Trophoblast cell (in vitro differentiated cells and primary cell): Measurements from ENCODE around the gene GRIN2A.

Source experiments
- DNase-seq, 2 donors: peaks; one replicate each; pipeline ENCODE4 v3.0.0-alpha.2; 2016
- H2AFZ ChIP-seq: 2 replicates; pipeline ENCODE4 v1.6.1; 2013; ENCODE audit warnings: low read length, moderate library complexity, mild to moderate bottlenecking; ENCODE audit not compliant: insufficient read depth, poor library complexity
- H2AK5ac ChIP-seq: 2 replicates; pipeline ENCODE4 v1.6.1; 2013; ENCODE audit warnings: mild to moderate bottlenecking, low read length
- H2BK120ac ChIP-seq: 2 replicates; pipeline ENCODE4 v1.6.1; 2013; ENCODE audit warnings: low read length, mild to moderate bottlenecking, moderate library complexity; ENCODE audit not compliant: insufficient read depth, poor library complexity
- H2BK12ac ChIP-seq: 2 replicates; pipeline ENCODE4 v1.6.1; 2013; ENCODE audit warnings: mild to moderate bottlenecking, low read length, moderate library complexity
- H2BK5ac ChIP-seq: 2 replicates; pipeline ENCODE4 v1.6.1; 2013; ENCODE audit warnings: low read length, low read depth, moderate library complexity, mild to moderate bottlenecking; ENCODE audit not compliant: poor library complexity
- H3K14ac ChIP-seq: 2 replicates; pipeline ENCODE4 v1.6.1; 2013; ENCODE audit warnings: mild to moderate bottlenecking, low read length
- H3K18ac ChIP-seq: 2 replicates; pipeline ENCODE4 v1.6.1; 2013; ENCODE audit warnings: mild to moderate bottlenecking, low read length
- H3K23ac ChIP-seq: 2 replicates; pipeline ENCODE4 v1.6.1; 2013; ENCODE audit warnings: low read length
- H3K27ac ChIP-seq: 2 replicates; pipeline ENCODE4 v1.5.1; 2013; ENCODE audit warnings: low read depth, mild to moderate bottlenecking, inconsistent platforms, low read length, moderate library complexity
- H3K27me3 ChIP-seq: 2 replicates; pipeline ENCODE4 v1.6.1; 2013; ENCODE audit warnings: inconsistent platforms, mild to moderate bottlenecking, low read length, moderate library complexity; ENCODE audit not compliant: insufficient read depth
- H3K36me3 ChIP-seq, 2 experiments: 1 replicate in 1 of 2; 2 replicates in 1 of 2; pipeline ENCODE4 v1.6.1; 2013; ENCODE audit warnings: low read length in 2 of 2, mild to moderate bottlenecking in 2 of 2, moderate library complexity in 1 of 2; ENCODE audit not compliant: insufficient read depth in 2 of 2, control insufficient read depth in 1 of 2
- H3K4ac ChIP-seq: 2 replicates; pipeline ENCODE4 v1.6.1; 2013; ENCODE audit warnings: low read depth, mild to moderate bottlenecking, low read length, moderate library complexity
- H3K4me1 ChIP-seq, 2 experiments: 1 replicate in 1 of 2; 2 replicates in 1 of 2; pipeline ENCODE4 v1.6.1; 2013; ENCODE audit warnings: low read length in 2 of 2, mild to moderate bottlenecking in 2 of 2, moderate library complexity in 1 of 2; ENCODE audit not compliant: insufficient read depth in 2 of 2, control insufficient read depth in 1 of 2
- H3K4me2 ChIP-seq: 2 replicates; pipeline ENCODE4 v1.6.1; 2013; ENCODE audit warnings: inconsistent platforms, mild to moderate bottlenecking, low read length, moderate library complexity
- H3K4me3 ChIP-seq: 2 replicates; pipeline ENCODE4 v1.5.1; 2013; ENCODE audit warnings: mild to moderate bottlenecking, low read depth, low read length, inconsistent platforms
- H3K79me1 ChIP-seq: one replicate; pipeline ENCODE4 v1.6.1; 2013; ENCODE audit warnings: low read length
- H3K79me2 ChIP-seq: 2 replicates; pipeline ENCODE4 v1.6.1; 2013; ENCODE audit warnings: low read length, mild to moderate bottlenecking; ENCODE audit not compliant: control insufficient read depth, insufficient read depth, poor library complexity
- H3K9ac ChIP-seq: 2 replicates; pipeline ENCODE4 v1.6.1; 2013; ENCODE audit warnings: mild to moderate bottlenecking, low read length
- H3K9me3 ChIP-seq: 2 replicates; pipeline ENCODE4 v1.6.1; 2013; ENCODE audit warnings: low read depth, mild to moderate bottlenecking, control low read depth, inconsistent platforms, low read length; ENCODE audit not compliant: insufficient read depth
- H4K12ac ChIP-seq: 2 replicates; pipeline ENCODE4 v1.6.1; 2013; ENCODE audit warnings: low read depth, mild to moderate bottlenecking, low read length, moderate library complexity
- H4K8ac ChIP-seq: 2 replicates; pipeline ENCODE4 v1.6.1; 2013; ENCODE audit warnings: low read depth, mild to moderate bottlenecking, low read length, moderate library complexity
- H4K91ac ChIP-seq: one replicate; pipeline ENCODE4 v1.6.1; 2013; ENCODE audit warnings: low read depth, mild to moderate bottlenecking, low read length, moderate library complexity
- WGBS: extraction: QIAGEN DNeasy Blood & Tissue Kit; methylation state at CpG from one replicate; pipeline ENCODE4 v1.1.7; 2013; ENCODE audit warnings: missing lambda C conversion rate; ENCODE audit not compliant: insufficient read length, insufficient coverage; ENCODE audit errors: extremely low coverage; 5-methylcytosine and 5-hydroxymethylcytosine counted together

The GRIN2A gene

DNA sequence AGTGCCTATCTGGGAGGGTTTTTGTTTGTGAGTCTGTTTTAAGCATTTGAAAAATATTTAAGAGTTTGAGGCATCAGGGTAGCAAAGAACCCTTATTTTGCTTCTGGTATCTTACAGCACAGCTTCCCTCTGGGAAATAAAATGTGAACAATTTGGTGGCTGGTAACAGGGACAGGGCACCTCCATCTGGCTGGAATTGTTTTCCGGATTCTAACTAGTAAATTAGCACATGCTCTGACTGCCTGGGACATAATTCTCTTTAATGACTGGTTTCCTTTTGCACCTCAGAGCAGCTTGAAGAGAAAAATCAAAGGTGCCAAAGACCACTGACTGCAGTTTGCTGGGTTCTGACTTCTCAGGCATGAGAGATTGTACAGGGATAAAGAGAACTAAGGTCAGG is 469.1 kb downstream of the GRIN2A start:
- Histone ChIP-seq H3K9me3 (no peaks in the 10 kb centered on the region), H4K91ac (no peak overlapping the region), H3K18ac (no peak overlapping the region), H3K4me1 (no peaks in the 10 kb centered on the region), H3K23ac (no peak overlapping the region), H3K27me3 (no peaks in the 10 kb centered on the region), H2AK5ac (no peak overlapping the region), H3K4ac (no peak overlapping the region), H3K27ac (no peak overlapping the region), H4K8ac (no peak overlapping the region), H3K14ac (no peak overlapping the region), H3K4me2 (no peak overlapping the region), H2BK5ac (no peak overlapping the region), H3K4me3 (no peak overlapping the region), H2BK12ac (no peak overlapping the region), H2AFZ (no peak overlapping the region), H4K12ac (no peak overlapping the region), H3K79me1 (no peaks in the 10 kb centered on the region), H3K36me3 (no peaks in the 10 kb centered on the region), H2BK120ac (no peak overlapping the region), H3K9ac (no peak overlapping the region), H3K79me2 (no peaks in the 10 kb centered on the region)
- DNase-seq = peak; percentile 69 to 91
- WGBS = no CpG with 5 or more reads among the region's 1 CpG

DNA sequence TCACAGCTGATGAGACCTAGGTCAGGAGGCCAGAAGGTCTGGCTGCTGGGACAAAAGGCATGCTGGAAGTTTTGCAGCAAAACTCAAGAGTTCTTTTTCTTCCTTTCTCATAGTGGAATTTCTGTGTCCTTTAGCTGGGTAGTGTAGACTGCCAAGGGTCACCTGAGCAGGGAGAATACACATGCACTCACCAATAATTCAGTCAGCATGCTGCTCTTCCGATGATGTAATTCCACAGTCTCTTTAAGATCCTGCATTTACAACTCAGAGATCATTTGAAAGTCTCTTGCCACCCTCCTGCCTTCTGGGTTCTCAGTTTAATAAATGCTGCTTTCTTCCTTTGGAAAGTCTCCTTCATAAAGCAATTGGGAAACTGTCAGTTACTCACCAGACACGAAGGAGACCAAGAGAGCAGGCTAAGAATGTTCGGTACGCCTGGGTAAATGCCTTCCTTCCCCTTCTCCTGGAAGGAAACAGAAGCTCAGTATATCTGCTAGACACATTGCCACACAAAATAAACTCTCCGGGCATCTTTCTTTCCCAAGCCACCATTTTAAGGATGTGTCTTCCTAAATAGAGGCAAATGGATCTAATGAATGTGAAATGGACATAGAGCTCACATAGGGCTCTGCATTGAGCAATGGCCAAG is 473.1 kb downstream of the GRIN2A start:
- Histone ChIP-seq H3K9me3 (no peaks in the 10 kb centered on the region), H4K91ac (no peak overlapping the region), H3K14ac (no peak overlapping the region), H3K4me3 (no peak overlapping the region), H2BK12ac (no peak overlapping the region), H2BK120ac (no peak overlapping the region), H4K8ac (no peak overlapping the region), H3K27me3 (no peaks in the 10 kb centered on the region), H3K4ac (no peak overlapping the region), H3K4me1 (peaks cover 0 to 4% of the 10 kb centered on the region in 2 experiments), H3K18ac (no peak overlapping the region), H3K79me2 (no peaks in the 10 kb centered on the region), H3K79me1 (no peaks in the 10 kb centered on the region), H3K23ac (no peak overlapping the region), H2AK5ac (no peak overlapping the region), H2AFZ (no peak overlapping the region), H4K12ac (no peak overlapping the region), H3K36me3 (no peaks in the 10 kb centered on the region), H3K9ac (no peak overlapping the region), H2BK5ac (no peak overlapping the region), H3K27ac (no peak overlapping the region), H3K4me2 (no peak overlapping the region)
- WGBS = no CpG with 5 or more reads among the region's 5 CpGs
- peak; percentile 67 to 80 for DNase-seq

DNA sequence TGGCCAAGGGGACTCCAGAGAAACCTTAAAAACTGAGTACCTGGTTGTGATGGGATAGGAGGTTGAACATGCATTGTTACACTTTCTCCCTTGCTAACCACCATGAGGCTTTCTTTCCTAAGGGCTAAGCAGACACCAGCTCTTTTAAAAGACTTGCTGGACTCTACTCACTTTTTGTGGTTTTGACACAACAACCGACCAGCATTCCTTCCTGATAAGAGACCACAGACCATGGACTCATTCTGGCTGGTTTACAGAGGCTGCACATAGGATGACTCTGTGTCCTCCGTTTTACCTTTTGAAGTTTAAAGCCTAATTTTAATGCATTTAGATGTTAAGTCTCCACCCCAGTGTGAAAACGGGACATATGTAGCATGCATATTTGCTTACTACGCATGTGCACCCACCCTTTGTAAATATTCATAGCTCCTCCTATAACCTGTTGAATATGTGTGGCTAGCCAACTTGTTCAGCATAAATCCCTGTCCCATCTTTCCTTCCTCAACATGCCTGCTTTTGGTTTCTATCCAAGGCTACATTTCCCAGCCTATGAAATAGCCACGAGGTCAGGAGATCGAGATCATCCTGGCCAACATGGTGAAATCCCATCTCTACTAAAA is 475.9 kb downstream of the GRIN2A start:
- Histone ChIP-seq H4K12ac (no peak overlapping the region), H2BK12ac (no peak overlapping the region), H4K91ac (no peak overlapping the region), H4K8ac (no peak overlapping the region), H2AK5ac (no peak overlapping the region), H3K18ac (no peak overlapping the region), H3K4me2 (no peak overlapping the region), H3K79me1 (no peaks in the 10 kb centered on the region), H3K14ac (no peak overlapping the region), H3K79me2 (no peaks in the 10 kb centered on the region), H3K36me3 (no peaks in the 10 kb centered on the region), H3K9ac (no peak overlapping the region), H3K9me3 (no peaks in the 10 kb centered on the region), H2AFZ (no peak overlapping the region), H3K23ac (no peak overlapping the region), H3K4me1 (peaks cover 0 to 4% of the 10 kb centered on the region in 2 experiments), H3K4me3 (no peak overlapping the region), H3K27ac (no peak overlapping the region), H3K4ac (no peak overlapping the region), H3K27me3 (no peaks in the 10 kb centered on the region), H2BK5ac (no peak overlapping the region), H2BK120ac (no peak overlapping the region)
- no CpG with 5 or more reads among the region's 6 CpGs for WGBS
- peak in 1 of 2 donors; percentile 7 for DNase-seq

DNA sequence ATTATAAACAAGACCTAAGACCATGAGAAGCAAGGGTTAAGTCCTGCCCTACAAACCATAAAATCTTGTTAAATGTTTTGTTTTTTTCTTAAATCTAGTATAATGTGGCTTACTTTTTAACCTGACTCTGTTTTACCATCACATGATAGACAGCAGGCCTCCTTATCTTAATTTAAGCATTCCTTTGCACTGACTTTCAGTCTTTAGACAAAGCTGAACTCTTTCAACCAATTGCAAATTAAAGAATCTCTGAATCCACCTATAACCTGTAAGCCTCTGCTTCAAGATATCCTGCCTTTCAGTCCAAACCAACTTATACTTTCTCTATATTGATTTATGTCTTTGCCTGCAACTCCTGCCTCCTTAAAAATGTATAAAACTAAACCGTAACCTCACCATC is 478.5 kb downstream of the GRIN2A start:
- Histone ChIP-seq H3K4me3 (no peak overlapping the region), H3K9me3 (no peaks in the 10 kb centered on the region), H3K18ac (no peak overlapping the region), H3K79me2 (no peaks in the 10 kb centered on the region), H3K23ac (no peak overlapping the region), H3K27me3 (no peaks in the 10 kb centered on the region), H2BK12ac (no peak overlapping the region), H3K4me1 (peaks cover 0 to 4% of the 10 kb centered on the region in 2 experiments), H2BK5ac (no peak overlapping the region), H4K8ac (no peak overlapping the region), H2BK120ac (no peak overlapping the region), H3K79me1 (no peaks in the 10 kb centered on the region), H3K4ac (no peak overlapping the region), H3K14ac (no peak overlapping the region), H3K4me2 (no peak overlapping the region), H3K36me3 (no peaks in the 10 kb centered on the region), H3K9ac (no peak overlapping the region), H4K12ac (no peak overlapping the region), H2AK5ac (no peak overlapping the region), H3K27ac (no peak overlapping the region), H2AFZ (no peak overlapping the region), H4K91ac (no peak overlapping the region)
- WGBS = no CpG with 5 or more reads among the region's 1 CpG
- peak in 1 of 2 donors; percentile 32 for DNase-seq
